ENCODE data around the gene ODAPH. TPM values are rescaled to one million over a fixed set of nuclear protein-coding genes. Genes with fewer than 3 reads are reported as not detected.
"Not testable (repeated sequence)": the region's sequence is repeated elsewhere in the genome, so short reads cannot be mapped to it uniquely, and the experiment has no call there.

ODAPH gene
- polyA plus RNA-seq (2012; ENCODE audit: low read depth, missing spikeins) = not detected

DNA sequence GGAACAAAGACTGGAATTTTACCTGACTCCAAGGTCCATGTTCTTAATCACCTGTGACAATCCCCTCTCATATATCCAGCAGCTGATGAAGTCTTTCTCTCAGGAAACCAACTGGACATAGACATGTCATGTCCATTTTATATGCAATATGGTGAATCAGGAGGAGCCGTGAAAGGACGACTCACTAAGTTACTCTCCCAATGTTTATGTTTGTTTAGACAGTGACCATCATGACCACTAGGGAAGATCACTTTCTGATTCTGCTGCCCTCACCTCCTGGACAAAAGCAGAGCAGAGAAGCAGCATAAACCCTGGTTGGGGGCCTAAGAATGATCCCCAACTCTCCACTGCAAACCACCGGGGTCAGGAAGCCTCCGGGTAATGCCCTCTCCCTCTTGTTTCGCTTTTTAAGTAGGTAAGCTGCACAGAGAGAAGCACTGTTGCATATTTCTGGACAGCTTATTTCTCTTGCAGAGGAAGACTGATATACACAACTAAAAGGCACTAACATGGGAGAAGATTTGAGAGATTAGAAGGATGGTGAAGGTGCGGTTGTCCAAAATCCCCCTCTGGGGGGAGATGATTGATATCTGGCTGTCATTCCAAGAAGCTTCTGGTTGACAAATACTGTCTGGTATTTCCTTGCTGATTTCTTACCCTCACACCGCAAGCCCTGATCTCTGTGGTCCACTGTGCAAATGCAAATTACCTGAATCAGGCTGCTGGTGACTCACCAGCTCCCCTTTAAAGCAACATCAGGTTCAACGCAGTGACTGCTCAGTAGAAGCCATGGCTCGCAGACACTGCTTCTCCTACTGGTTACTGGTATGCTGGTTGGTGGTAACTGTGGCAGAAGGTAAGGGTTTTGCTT, at the start of gene ODAPH:
ODAPH (plus strand) TSS at position 773 of the 871 bp plus-strand sequence; CDS start at position 790, 17 bp downstream.
- TF ChIP-seq POLR2A (IDR thresholded peaks at IDR 0.05; ENCODE audit: low read depth, low read length) = no peak
- TF ChIP-seq POU2F2 (IDR thresholded peaks at IDR 0.05; ENCODE audit: low read depth, low read length) = peak; percentile 55; the same call in 1 of the 2 replicates
- FAIRE-seq (no peak), DNase-seq (ENCODE audit: insufficient read length, low spot score) (peak; percentile 18)

- not testable (repeated sequence) for DNase-seq (ENCODE audit: insufficient read length, low spot score); FAIRE-seq
These were observed 46.3 kb upstream of the ODAPH start for GRCh38 chr4:75509592-75509991.

DNA sequence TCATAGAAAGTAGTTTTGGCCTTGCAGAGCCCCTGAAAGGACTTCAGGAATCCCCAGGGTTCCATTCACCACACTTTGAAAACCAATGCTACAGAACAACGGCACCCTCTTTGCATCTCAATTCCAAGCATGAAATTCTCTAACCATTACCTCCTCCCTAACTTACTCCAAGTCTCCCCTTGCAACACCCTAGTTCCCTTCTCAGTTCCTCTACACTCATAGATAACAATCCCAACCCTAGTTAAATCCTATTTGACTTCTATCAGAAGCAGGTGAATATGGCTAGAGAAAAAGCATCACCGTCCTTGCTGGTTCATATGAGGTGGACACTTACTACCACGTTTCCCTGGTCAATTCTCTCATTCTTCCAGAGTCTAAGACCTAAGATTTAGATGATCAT, 44.0 kb upstream of the ODAPH start:
- no peak for FAIRE-seq
- no peak for DNase-seq (ENCODE audit: insufficient read length, low spot score)
- TF ChIP-seq TAF1 (IDR thresholded peaks at IDR 0.05; ENCODE audit: low read depth, low read length) (no peak), SPI1 (IDR thresholded peaks at IDR 0.05; ENCODE audit: low read depth, low read length) (0 out of 2 replicates have a peak, but pooled peaks have one; percentile 1)

DNA sequence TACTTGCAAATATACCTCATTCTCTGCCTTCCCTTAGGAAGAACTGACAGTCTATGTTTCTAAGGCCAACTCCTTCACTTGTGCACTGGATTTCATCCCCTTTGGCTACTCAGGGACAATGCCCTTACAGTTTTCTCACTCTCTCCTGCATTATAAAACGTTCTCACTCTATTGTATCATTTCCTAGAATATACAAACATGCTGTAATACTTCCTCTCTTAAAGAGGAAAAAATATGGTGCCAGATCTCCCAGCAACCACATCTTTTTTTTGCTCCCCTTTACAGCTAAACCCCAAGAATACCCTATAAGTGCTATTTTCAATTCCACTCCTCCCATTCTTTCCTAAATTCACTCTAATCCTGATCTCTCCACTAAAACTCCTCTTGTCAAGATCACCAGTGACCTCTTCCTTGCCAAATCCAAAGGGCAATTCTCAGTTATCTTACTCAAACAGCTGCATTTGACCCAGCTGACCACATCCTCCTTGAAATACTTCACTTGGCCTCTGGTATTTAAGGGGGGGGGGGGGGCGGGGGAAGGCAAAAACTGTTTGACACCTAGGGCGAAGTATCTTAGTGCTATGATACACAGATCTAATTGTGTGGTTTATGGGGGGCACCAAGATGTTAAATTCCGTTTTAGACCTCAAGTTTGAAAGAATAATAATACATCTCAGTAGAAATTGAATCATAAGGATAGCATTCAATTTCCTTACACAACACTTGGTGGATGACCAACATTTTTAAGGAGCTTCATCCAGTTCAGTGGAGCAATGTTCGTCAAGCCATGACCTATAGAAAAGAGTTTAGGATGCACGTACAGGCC, 43.3 kb upstream of the ODAPH start:
- FAIRE-seq (no peak), DNase-seq (ENCODE audit: insufficient read length, low spot score) (no peak)
- TF ChIP-seq POU2F2 (IDR thresholded peaks at IDR 0.05; ENCODE audit: low read depth, low read length) = no peak
- TF ChIP-seq POLR2A (IDR thresholded peaks at IDR 0.05; ENCODE audit: low read depth, low read length) = no peak
- TF ChIP-seq POLR2AphosphoS5 (IDR thresholded peaks at IDR 0.05; ENCODE audit: low read depth, low read length) = no peak
- TF ChIP-seq PAX5 (IDR thresholded peaks at IDR 0.05; ENCODE audit: insufficient read depth, low read length, severe bottlenecking) = no peak
- no peak for TF ChIP-seq SPI1 (IDR thresholded peaks at IDR 0.05; ENCODE audit: low read depth, low read length)
- no peak for TF ChIP-seq TAF1 (IDR thresholded peaks at IDR 0.05; ENCODE audit: low read depth, low read length)

GRCh38 chr4:75513526-75514130, 42.2 kb upstream of the ODAPH start:
- TF ChIP-seq PAX5 (IDR thresholded peaks at IDR 0.05; ENCODE audit: insufficient read depth, low read length, severe bottlenecking) = no peak
- TF ChIP-seq SPI1 (IDR thresholded peaks at IDR 0.05; ENCODE audit: low read depth, low read length) = no peak
- TF ChIP-seq TAF1 (IDR thresholded peaks at IDR 0.05; ENCODE audit: low read depth, low read length) = no peak
- no peak for TF ChIP-seq POU2F2 (IDR thresholded peaks at IDR 0.05; ENCODE audit: low read depth, low read length)
- no peak for TF ChIP-seq POLR2AphosphoS5 (IDR thresholded peaks at IDR 0.05; ENCODE audit: low read depth, low read length)
- TF ChIP-seq POLR2A (IDR thresholded peaks at IDR 0.05; ENCODE audit: low read depth, low read length) = no peak
- FAIRE-seq (no peak), DNase-seq (ENCODE audit: insufficient read length, low spot score) (no peak)

GRCh38 chr4:75514131-75514948, 41.5 kb upstream of the ODAPH start, which contains the start of the genes RCHY1 and THAP6:
Gene RCHY1 (minus strand): TSS chr4:75514403. CDS start chr4:75514286, 117 bp downstream.
Gene THAP6 (plus strand): TSS chr4:75514473. CDS start chr4:75515453, 980 bp downstream.
- TF ChIP-seq POLR2AphosphoS5 (IDR thresholded peaks at IDR 0.05; ENCODE audit: low read depth, low read length) (peak; percentile 66; the same call in 1 of the 2 replicates), SPI1 (IDR thresholded peaks at IDR 0.05; ENCODE audit: low read depth, low read length) (no peak), PAX5 (IDR thresholded peaks at IDR 0.05; ENCODE audit: insufficient read depth, low read length, severe bottlenecking) (no peak), TAF1 (IDR thresholded peaks at IDR 0.05; ENCODE audit: low read depth, low read length) (peak; percentile 86), POLR2A (IDR thresholded peaks at IDR 0.05; ENCODE audit: low read depth, low read length) (peak; percentile 95), POU2F2 (IDR thresholded peaks at IDR 0.05; ENCODE audit: low read depth, low read length) (peak; percentile 80)
- FAIRE-seq = peak; percentile 97
- DNase-seq (ENCODE audit: insufficient read length, low spot score) = peak; percentile 53

GRCh38 chr4:75514949-75515612, 40.8 kb upstream of the ODAPH start:
- TF ChIP-seq TAF1 (IDR thresholded peaks at IDR 0.05; ENCODE audit: low read depth, low read length) (no peak), PAX5 (IDR thresholded peaks at IDR 0.05; ENCODE audit: insufficient read depth, low read length, severe bottlenecking) (no peak), POLR2A (IDR thresholded peaks at IDR 0.05; ENCODE audit: low read depth, low read length) (no peak), POU2F2 (IDR thresholded peaks at IDR 0.05; ENCODE audit: low read depth, low read length) (no peak), POLR2AphosphoS5 (IDR thresholded peaks at IDR 0.05; ENCODE audit: low read depth, low read length) (no peak), SPI1 (IDR thresholded peaks at IDR 0.05; ENCODE audit: low read depth, low read length) (no peak)
- DNase-seq (ENCODE audit: insufficient read length, low spot score) (no peak), FAIRE-seq (peak; percentile 35)

DNA sequence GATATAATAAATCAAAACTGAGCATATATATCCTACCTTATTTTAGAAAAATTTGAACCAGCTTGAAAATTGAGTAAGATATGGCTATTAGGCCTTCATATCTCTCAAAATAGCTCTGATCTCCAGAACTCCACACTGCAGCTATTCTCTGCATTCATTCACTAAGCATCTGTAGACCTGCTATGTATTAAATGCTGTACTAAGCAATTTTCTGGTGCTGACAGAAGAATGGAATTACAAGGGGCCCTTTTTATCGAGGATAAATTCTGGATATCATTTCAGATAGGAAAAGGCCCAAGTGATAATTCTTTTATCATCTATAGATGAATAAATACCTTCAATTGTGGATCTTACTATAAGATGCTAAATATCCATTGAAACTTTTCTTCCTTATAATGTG, 39.7 kb upstream of the ODAPH start:
- no peak for FAIRE-seq
- TF ChIP-seq POLR2A (IDR thresholded peaks at IDR 0.05; ENCODE audit: low read depth, low read length) = no peak
- no peak for TF ChIP-seq POLR2AphosphoS5 (IDR thresholded peaks at IDR 0.05; ENCODE audit: low read depth, low read length)
- TF ChIP-seq SPI1 (IDR thresholded peaks at IDR 0.05; ENCODE audit: low read depth, low read length) = no peak
- TF ChIP-seq PAX5 (IDR thresholded peaks at IDR 0.05; ENCODE audit: insufficient read depth, low read length, severe bottlenecking) = no peak
- TF ChIP-seq POU2F2 (IDR thresholded peaks at IDR 0.05; ENCODE audit: low read depth, low read length) = no peak
- TF ChIP-seq TAF1 (IDR thresholded peaks at IDR 0.05; ENCODE audit: low read depth, low read length) = no peak
- no peak for DNase-seq (ENCODE audit: insufficient read length, low spot score)

DNA sequence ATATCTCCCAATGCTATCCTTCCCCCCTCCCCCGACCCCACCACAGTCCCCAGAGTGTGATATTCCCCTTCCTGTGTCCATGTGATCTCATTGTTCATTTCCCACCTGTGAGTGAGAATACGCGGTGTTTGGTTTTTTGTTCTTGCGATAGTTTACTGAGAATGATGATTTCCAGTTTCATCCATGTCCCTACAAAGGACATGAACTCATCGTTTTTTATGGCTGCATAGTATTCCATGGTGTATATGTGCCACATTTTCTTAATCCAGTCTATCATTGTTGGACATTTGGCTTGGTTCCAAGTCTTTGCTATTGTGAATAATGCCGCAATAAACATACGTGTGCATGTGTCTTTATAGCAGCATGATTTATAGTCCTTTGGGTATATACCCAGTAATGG, 36.4 kb upstream of the ODAPH start:
- FAIRE-seq; DNase-seq (ENCODE audit: insufficient read length, low spot score): not testable (repeated sequence)

Measured in GM12891 (cell line).